Omental fat pad (tissue), 4 donors: ENCODE data around the gene CHTF8. TPM values are rescaled to one million over a fixed set of nuclear protein-coding genes. Genes with fewer than 3 reads are reported as not detected.

Experiments
- ATAC-seq: fragments of 150-250 bp; one replicate; pipeline ENCODE4 v1.9.1; 2016; ENCODE audit warnings: mild to moderate bottlenecking, moderate library complexity; ENCODE audit not compliant: low FRiP score
- DNase-seq: peaks from one replicate; pipeline ENCODE4 v3.0.0-alpha.2; 2019; ENCODE audit warnings: low spot score
- CTCF ChIP-seq, 3 donors: fragments of 450-650 bp; IDR thresholded peaks; one replicate each; pipeline ENCODE4 v1.5.1; 2016 to 2017; ENCODE audit warnings: antibody characterized with exemption in 3 of 3, mild to moderate bottlenecking in 3 of 3, moderate library complexity in 2 of 3
- total RNA-seq, 4 donors: library from RNA; depleted of rRNA; stranded (reverse); fragments of >200 nt; gene quantifications; one replicate each; pipeline ENCODE4 v1.1.0, GENCODE V29; 2016

The CHTF8 gene
- total RNA-seq, 4 donors from 2014 or later = 53.7 to 61.3 (median 57.4) TPM

GRCh38 chr16:69169607-69170352, 37.4 kb upstream of the CHTF8 start:
- DNase-seq (no peak), ATAC-seq (no peak)
- TF ChIP-seq CTCF (IDR thresholded peaks at IDR 0.05) = no peak

- DNase-seq (no peak), ATAC-seq (no peak)
- TF ChIP-seq CTCF (IDR thresholded peaks at IDR 0.05) = no peak
Observed at GRCh38 chr16:69169051-69169450, 36.7 kb upstream of the CHTF8 start.

GRCh38 chr16:69166946-69167930, 34.9 kb upstream of the CHTF8 start:
- DNase-seq (no peak), ATAC-seq (no peak)
- TF ChIP-seq CTCF (IDR thresholded peaks at IDR 0.05) = no peak

GRCh38 chr16:69166221-69166833, 33.9 kb upstream of the CHTF8 start:
- DNase-seq (no peak), ATAC-seq (no peak)
- no peak for TF ChIP-seq CTCF (IDR thresholded peaks at IDR 0.05)

- no peak for TF ChIP-seq CTCF (IDR thresholded peaks at IDR 0.05)
- no peak for DNase-seq
- no peak for ATAC-seq
Observed at GRCh38 chr16:69165584-69165983, 33.2 kb upstream of the CHTF8 start.

GRCh38 chr16:69160192-69160591, 27.8 kb upstream of the CHTF8 start:
- TF ChIP-seq CTCF (IDR thresholded peaks at IDR 0.05) = no peak
- ATAC-seq (no peak), DNase-seq (no peak)
